ENCODE data around the gene RAB19. TPM values are rescaled to one million over a fixed set of nuclear protein-coding genes. Genes with fewer than 3 reads are reported as not detected.

RAB19 gene
- total RNA-seq, 2 donors from 2014 or later = 18.8 to 22.7 TPM

- peaks cover 6% of the 10 kb centered on the region for H3K4me1 ChIP-seq
- intact Hi-C loops (cut with DNase I) = no loop called here
These were observed 18.8 kb upstream of the RAB19 start for GRCh38 chr7:140384894-140385545.

GRCh38 chr7:140389445-140389844, 14.4 kb upstream of the RAB19 start:
- H3K36me3 ChIP-seq = no peaks in the 10 kb centered on the region
- DNase-seq = no peak
- no peak for TF ChIP-seq CTCF (IDR thresholded peaks at IDR 0.05)
- intact Hi-C loops (cut with DNase I) = no loop called here
- H3K9me3 ChIP-seq = no peaks in the 10 kb centered on the region
- no peak overlapping the region for H3K27ac ChIP-seq
- H3K9ac ChIP-seq (ENCODE audit: low read depth in 2 of 2, low read length in 2 of 2) = no peak overlapping the region
- peaks cover 6% of the 10 kb centered on the region for H3K4me1 ChIP-seq
- no peak overlapping the region for H3K4me3 ChIP-seq
- no peaks in the 10 kb centered on the region for H3K27me3 ChIP-seq

More at GRCh38 chr7:140384894-140385545, 18.8 kb upstream of the RAB19 start:
- TF ChIP-seq CTCF (IDR thresholded peaks at IDR 0.05) = no peak
- H3K9me3 ChIP-seq = no peaks in the 10 kb centered on the region
- no peaks in the 10 kb centered on the region for H3K27me3 ChIP-seq
- H3K4me3 ChIP-seq = no peak overlapping the region
- DNase-seq = no peak
- H3K9ac ChIP-seq (ENCODE audit: low read depth in 2 of 2, low read length in 2 of 2) = no peak overlapping the region
- H3K36me3 ChIP-seq = no peaks in the 10 kb centered on the region
- H3K27ac ChIP-seq = no peak overlapping the region

- Histone ChIP-seq H3K4me1 (peaks cover 5% of the 10 kb centered on the region), H3K4me3 (no peak overlapping the region), H3K36me3 (no peaks in the 10 kb centered on the region), H3K9me3 (no peaks in the 10 kb centered on the region), H3K9ac (ENCODE audit: low read depth in 2 of 2, low read length in 2 of 2) (no peak overlapping the region), H3K27ac (no peak overlapping the region), H3K27me3 (no peaks in the 10 kb centered on the region)
- DNase-seq = no peak
- intact Hi-C loops (cut with DNase I) = no loop called here
- TF ChIP-seq CTCF (IDR thresholded peaks at IDR 0.05) = no peak
These were observed 13.8 kb upstream of the RAB19 start for GRCh38 chr7:140390034-140390433.

- Histone ChIP-seq H3K27ac (no peak overlapping the region), H3K9ac (ENCODE audit: low read depth in 2 of 2, low read length in 2 of 2) (no peak overlapping the region), H3K4me1 (no peaks in the 10 kb centered on the region), H3K4me3 (no peak overlapping the region), H3K36me3 (no peaks in the 10 kb centered on the region), H3K9me3 (no peaks in the 10 kb centered on the region), H3K27me3 (no peaks in the 10 kb centered on the region)
- intact Hi-C loops (cut with DNase I) = no loop called here
- TF ChIP-seq CTCF (IDR thresholded peaks at IDR 0.05) = no peak
- no peak for DNase-seq
These were observed 13.2 kb upstream of the RAB19 start for GRCh38 chr7:140390466-140391190.

GRCh38 chr7:140391634-140392033, 12.2 kb upstream of the RAB19 start:
- DNase-seq = no peak
- TF ChIP-seq CTCF (IDR thresholded peaks at IDR 0.05) = no peak

More at GRCh38 chr7:140391634-140392033, 12.2 kb upstream of the RAB19 start:
- H3K4me3 ChIP-seq = no peak overlapping the region
- H3K27ac ChIP-seq = no peak overlapping the region
- no peak overlapping the region for H3K9ac ChIP-seq (ENCODE audit: low read depth in 2 of 2, low read length in 2 of 2)
- H3K27me3 ChIP-seq = no peaks in the 10 kb centered on the region
- intact Hi-C loops (cut with DNase I) = no loop called here
- H3K36me3 ChIP-seq = no peaks in the 10 kb centered on the region
- H3K9me3 ChIP-seq = no peaks in the 10 kb centered on the region
- peaks cover under 1% of the 10 kb centered on the region for H3K4me1 ChIP-seq
